Breast epithelium (tissue), 3 donors: ENCODE measurements around the gene NBAS.

ENCODE experiments used
- POLR2AphosphoS5 ChIP-seq, 3 donors: sonication (generic); formaldehyde crosslinking; IDR thresholded peaks; one replicate each; pipeline ENCODE4 v1.6.1; 2017; ENCODE audit warnings: antibody characterized with exemption in 3 of 3
- TF ChIP-seq, protein P1 (sequence below), 3 donors: fragments of 450-650 bp; IDR thresholded peaks; one replicate each; pipeline ENCODE4 v1.5.1; 2016 to 2017; ENCODE audit warnings: antibody characterized with exemption in 3 of 3, mild to moderate bottlenecking in 3 of 3, moderate library complexity in 3 of 3

DNA sequence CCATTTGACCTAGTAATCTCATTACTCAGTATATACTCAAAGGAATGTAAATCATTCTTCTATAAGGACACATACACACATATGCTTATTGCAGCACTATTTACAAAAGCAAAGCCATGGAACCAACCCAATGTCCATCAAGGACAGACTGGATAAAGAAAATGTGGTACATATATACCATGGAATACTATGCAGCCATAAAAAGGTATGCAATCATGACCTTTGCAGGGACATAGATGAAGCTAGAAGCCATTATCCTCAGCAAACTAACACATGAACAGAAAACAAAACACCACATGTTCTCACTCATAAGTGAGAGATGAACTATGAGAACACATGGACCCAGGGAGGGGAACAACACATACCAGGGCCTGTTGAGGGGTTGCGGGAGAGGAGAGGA is 214.5 kb downstream of the NBAS start:
- TF ChIP-seq, protein P1, sequence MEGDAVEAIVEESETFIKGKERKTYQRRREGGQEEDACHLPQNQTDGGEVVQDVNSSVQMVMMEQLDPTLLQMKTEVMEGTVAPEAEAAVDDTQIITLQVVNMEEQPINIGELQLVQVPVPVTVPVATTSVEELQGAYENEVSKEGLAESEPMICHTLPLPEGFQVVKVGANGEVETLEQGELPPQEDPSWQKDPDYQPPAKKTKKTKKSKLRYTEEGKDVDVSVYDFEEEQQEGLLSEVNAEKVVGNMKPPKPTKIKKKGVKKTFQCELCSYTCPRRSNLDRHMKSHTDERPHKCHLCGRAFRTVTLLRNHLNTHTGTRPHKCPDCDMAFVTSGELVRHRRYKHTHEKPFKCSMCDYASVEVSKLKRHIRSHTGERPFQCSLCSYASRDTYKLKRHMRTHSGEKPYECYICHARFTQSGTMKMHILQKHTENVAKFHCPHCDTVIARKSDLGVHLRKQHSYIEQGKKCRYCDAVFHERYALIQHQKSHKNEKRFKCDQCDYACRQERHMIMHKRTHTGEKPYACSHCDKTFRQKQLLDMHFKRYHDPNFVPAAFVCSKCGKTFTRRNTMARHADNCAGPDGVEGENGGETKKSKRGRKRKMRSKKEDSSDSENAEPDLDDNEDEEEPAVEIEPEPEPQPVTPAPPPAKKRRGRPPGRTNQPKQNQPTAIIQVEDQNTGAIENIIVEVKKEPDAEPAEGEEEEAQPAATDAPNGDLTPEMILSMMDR (IDR thresholded peaks at IDR 0.05) = no peak
- TF ChIP-seq POLR2AphosphoS5 (IDR thresholded peaks at IDR 0.05) = no peak
